ENCODE measurements around the gene ZIC4.

ZIC4 gene

GRCh38 chr3:147389717-147390116 is 16.6 kb downstream of the ZIC4 start:
- no peak for DNase-seq

- no peak for DNase-seq
Measured at GRCh38 chr3:147388700-147389580, 17.4 kb downstream of the ZIC4 start.

GRCh38 chr3:147387885-147388699 is 18.3 kb downstream of the ZIC4 start:
- no peak for DNase-seq

- no peak for DNase-seq
Measured at GRCh38 chr3:147387291-147387884, 19.0 kb downstream of the ZIC4 start.

- no peak for DNase-seq
Measured at GRCh38 chr3:147385059-147386012, 21.0 kb downstream of the ZIC4 start.

- DNase-seq: no peak
Measured at GRCh38 chr3:147384210-147385058, 21.9 kb downstream of the ZIC4 start.

- DNase-seq: no peak
Measured at GRCh38 chr3:147383617-147384016, 22.7 kb downstream of the ZIC4 start.

GRCh38 chr3:147381596-147381995 is 24.7 kb downstream of the ZIC4 start:
- no peak for DNase-seq

- no peak for DNase-seq
Measured at GRCh38 chr3:147380977-147381376, 25.4 kb downstream of the ZIC4 start.

- DNase-seq: no peak
Measured at GRCh38 chr3:147380387-147380951, 25.9 kb downstream of the ZIC4 start.

- DNase-seq: no peak
Measured at GRCh38 chr3:147379651-147380050, 26.7 kb downstream of the ZIC4 start.

- no peak for DNase-seq
Measured at GRCh38 chr3:147377412-147378367, 28.7 kb downstream of the ZIC4 start.

- no peak for DNase-seq
Measured at GRCh38 chr3:147373301-147373700, 33.0 kb downstream of the ZIC4 start.

GRCh38 chr3:147372525-147373027 is 33.8 kb downstream of the ZIC4 start:
- DNase-seq: no peak

- no peak for DNase-seq
Measured at GRCh38 chr3:147371771-147372340, 34.5 kb downstream of the ZIC4 start.

GRCh38 chr3:147371140-147371539 is 35.2 kb downstream of the ZIC4 start:
- DNase-seq: no peak

GRCh38 chr3:147370349-147370748 is 36.0 kb downstream of the ZIC4 start:
- DNase-seq: no peak

- DNase-seq: no peak
Measured at GRCh38 chr3:147369661-147370123, 36.7 kb downstream of the ZIC4 start.

GRCh38 chr3:147369231-147369630 is 37.1 kb downstream of the ZIC4 start:
- DNase-seq: no peak

Data from KG1 (cell line).